A549 (cell line): Measurements from ENCODE around the gene STEAP1. TPM values are rescaled to one million over a fixed set of nuclear protein-coding genes. Genes with fewer than 3 reads are reported as not detected.
"Not testable (repeated sequence)": the region's sequence is repeated elsewhere in the genome, so short reads cannot be mapped to it uniquely, and the experiment has no call there.

Experiments
- ATAC-seq, 2 experiments: fragments of 200-7000 bp in 1 of 2; fragments of >200 bp in 1 of 2; cut with Nextera tagmentation in 1 of 2; cut with Tn5 transposase in 1 of 2; 3 replicates each; pipeline versions ENCODE4 v1.8.0 to v1.9.1; 2018 to 2020; ENCODE audit warnings: mild to moderate bottlenecking in 1 of 2, moderate library complexity in 1 of 2
- CTCF ChIA-PET: fragments of 300-600 bp; sonication (Branson Sonifier 250); formaldehyde crosslinking; extraction: SDS; loops from one replicate; lab custom pipeline; 2021; ENCODE audit warnings: antibody characterized with exemption, inconsistent platforms; lab: Yijun Ruan, JAX
- POLR2A ChIA-PET: fragments of 350-600 bp; formaldehyde crosslinking; extraction: SDS; loops from one replicate; lab custom pipeline; 2021; ENCODE audit warnings: antibody characterized with exemption, inconsistent platforms; lab: Yijun Ruan, JAX
- DNase-seq, 2 experiments: peaks; one replicate each; pipeline versions ENCODE4 v3.0.0 to v3.0.0-alpha.2; 2011 to 2016; ENCODE audit warnings: low read depth in 1 of 2, low spot score in 1 of 2
- FAIRE-seq: peaks from 2 replicates; lab custom pipeline; 2011; peaks lifted over from hg19 to GRCh38; lab: Jason Lieb, UNC
- H3K27ac ChIP-seq, 2 experiments: fragments of >200 bp; sonication (Bioruptor Twin); formaldehyde crosslinking; 3 replicates each; pipeline ENCODE4 v1.5.1; 2016 to 2017
- H3K4me1 ChIP-seq: fragments of >200 bp; sonication (Bioruptor Twin); formaldehyde crosslinking; 3 replicates; pipeline ENCODE4 v1.6.1; 2016
- H3K4me2 ChIP-seq: fragments of >200 bp; sonication (Bioruptor Twin); formaldehyde crosslinking; 3 replicates; pipeline ENCODE4 v1.6.1; 2016
- H3K4me3 ChIP-seq: fragments of >200 bp; sonication (Bioruptor Twin); formaldehyde crosslinking; 3 replicates; pipeline ENCODE4 v1.5.1; 2016
- H3K9me3 ChIP-seq: fragments of >200 bp; sonication (Bioruptor Twin); formaldehyde crosslinking; 3 replicates; pipeline ENCODE4 v1.6.1; 2016
- CTCF ChIP-seq: fragments of >200 bp; sonication (Bioruptor Twin); formaldehyde crosslinking; IDR thresholded peaks from 3 replicates; pipeline ENCODE4 v1.5.1; 2016
- ELK1 ChIP-seq: fragments of 150-350 bp; IDR thresholded peaks from 2 replicates; pipeline ENCODE4 v1.6.1; 2014; ENCODE audit warnings: low read depth, mild to moderate bottlenecking, low read length
- HOXB13 ChIP-seq: fragments of 250-450 bp; sonication (Bioruptor Pico); IDR thresholded peaks from 2 replicates; pipeline ENCODE4 v1.5.0; 2020; ENCODE audit warnings: low read depth, mild to moderate bottlenecking, moderate library complexity
- HOXB5 ChIP-seq: fragments of 250-450 bp; sonication (Bioruptor Pico); IDR thresholded peaks from 2 replicates; pipeline ENCODE4 v1.5.0; 2020; ENCODE audit warnings: mild to moderate bottlenecking, moderate library complexity
- JUNB ChIP-seq: fragments of >200 bp; sonication (Bioruptor Twin); formaldehyde crosslinking; IDR thresholded peaks from 2 replicates; pipeline ENCODE4 v1.6.1; 2016
- MAFK ChIP-seq: fragments of 450-650 bp; IDR thresholded peaks from 2 replicates; pipeline ENCODE4 v1.6.1; 2014; ENCODE audit not compliant: partially characterized antibody
- MYC ChIP-seq: IDR thresholded peaks from 2 replicates; pipeline ENCODE4 v1.6.1; 2012; ENCODE audit warnings: mild to moderate bottlenecking, inconsistent platforms, low read length, improper control_type of control experiment, borderline replicate concordance
- NFE2L2 ChIP-seq: fragments of 150-350 bp; conservative IDR thresholded peaks from 2 replicates; pipeline ENCODE4 v1.6.1; 2014; ENCODE audit warnings: low read length
- NR3C1 ChIP-seq: fragments of >200 bp; sonication (Bioruptor Twin); formaldehyde crosslinking; IDR thresholded peaks from 3 replicates; pipeline ENCODE4 v1.6.1; 2017
- PHF8 ChIP-seq: fragments of 200-600 bp; sonication (generic); IDR thresholded peaks from 2 replicates; pipeline ENCODE4 v1.6.1; 2016; ENCODE audit warnings: low read depth, mild to moderate bottlenecking, antibody characterized with exemption, moderate library complexity, borderline replicate concordance
- RAD21 ChIP-seq, 2 experiments: fragments of >200 bp in 1 of 2; sonication (Bioruptor Twin) in 1 of 2; formaldehyde crosslinking in 1 of 2; IDR thresholded peaks in 1 of 2; conservative IDR thresholded peaks in 1 of 2; 2 replicates in 1 of 2; 3 replicates in 1 of 2; pipeline ENCODE4 v1.6.1; 2012 to 2018; ENCODE audit warnings: inconsistent platforms in 1 of 2
- RCOR1 ChIP-seq: fragments of 150-350 bp; IDR thresholded peaks from 2 replicates; pipeline ENCODE4 v1.6.1; 2014; ENCODE audit warnings: antibody characterized with exemption, low read length, low read depth
- REST ChIP-seq: fragments of 200-600 bp; sonication (generic); IDR thresholded peaks from 2 replicates; pipeline ENCODE4 v1.6.1; 2016; ENCODE audit warnings: antibody characterized with exemption, mild to moderate bottlenecking, moderate library complexity
- SMC3 ChIP-seq: fragments of >200 bp; sonication (Bioruptor Twin); formaldehyde crosslinking; IDR thresholded peaks from 3 replicates; pipeline ENCODE4 v1.6.1; 2018; ENCODE audit warnings: inconsistent platforms
- SREBF2 ChIP-seq: fragments of 450-650 bp; IDR thresholded peaks from 2 replicates; pipeline ENCODE4 v1.6.1; 2014; ENCODE audit warnings: mild to moderate bottlenecking, moderate library complexity
- TP53 ChIP-seq: fragments of 250-450 bp; sonication (Bioruptor Pico); IDR thresholded peaks from 2 replicates; pipeline ENCODE4 v1.5.0; 2021; ENCODE audit warnings: mild to moderate bottlenecking, moderate library complexity
- ZFP36 ChIP-seq: fragments of 450-650 bp; IDR thresholded peaks from 2 replicates; pipeline ENCODE4 v1.6.1; 2014; ENCODE audit warnings: borderline replicate concordance; ENCODE audit not compliant: partially characterized antibody
- WGBS: methylation state at CpG from one replicate; pipeline ENCODE4 v1.1.6; 2017; ENCODE audit errors: missing lambda C conversion rate; 5-methylcytosine and 5-hydroxymethylcytosine counted together
- polyA plus RNA-seq, 4 experiments: library from polyadenylated mRNA; depleted of rRNA in 3 of 4; stranded (reverse); fragments of >200 nt; fragmentation: RNase III in 1 of 4; extraction: RNeasy Plus Mini Kit Qiagen cat#74134 plus additional on column Dnase treatment in 1 of 4; gene quantifications; 2 replicates in 3 of 4; 3 replicates in 1 of 4; pipeline ENCODE4 v1.2.3, GENCODE V29; 2011 to 2017

STEAP1 gene
- polyA plus RNA-seq, 2 of the 4 experiments (the other 2 are of a cell fraction), result 15.7 to 81.3 TPM

GRCh38 chr7:90149428-90149827, 4.8 kb upstream of the STEAP1 start:
- H3K4me2 ChIP-seq, H3K4me1 ChIP-seq, FAIRE-seq, H3K9me3 ChIP-seq, H3K4me3 ChIP-seq, POLR2A ChIA-PET, H3K27ac ChIP-seq: not testable (repeated sequence)
- peak in 1 of 2 experiments; percentile 41; a peak in 2 of 6 replicates for ATAC-seq
- TF ChIP-seq CTCF, result peak; percentile 48
- TF ChIP-seq RAD21 (conservative IDR thresholded peaks at IDR 0.05 in 1 of 2, IDR thresholded peaks at IDR 0.05 in 1 of 2), result peak; percentile 44 to 53; a peak in 3 of 5 replicates
- 0 out of 3 replicates have a peak, but pooled peaks have one; percentile 22 for TF ChIP-seq SMC3
- peak in 1 of 2 experiments; percentile 18 for DNase-seq
- CTCF ChIA-PET, result interaction anchor here (0.6 kb wide), 1 partner anchor 1906 kb away, joined by 3 read pairs; no protein-coding TSS in a partner anchor

- H3K4me1 ChIP-seq, H3K4me2 ChIP-seq, FAIRE-seq, H3K27ac ChIP-seq, DNase-seq, H3K4me3 ChIP-seq, ATAC-seq, H3K9me3 ChIP-seq, POLR2A ChIA-PET: not testable (repeated sequence)
- CTCF ChIA-PET, result interaction anchor here (0.8 to 4.9 kb wide), 9 partner anchors 43 to 277 kb away, joined by 3 to 38 read pairs (median 5); partner anchors contain the start of gene STEAP2
- WGBS, result 33% methylated on average over 3 of the region's 3 CpGs
- peak; percentile 92 for TF ChIP-seq MAFK
Observed at GRCh38 chr7:90151884-90152283, 2.4 kb upstream of the STEAP1 start.

GRCh38 chr7:90152642-90153253, 1.5 kb upstream of the STEAP1 start:
- ATAC-seq, H3K4me1 ChIP-seq, POLR2A ChIA-PET, H3K4me2 ChIP-seq, H3K27ac ChIP-seq, H3K4me3 ChIP-seq, FAIRE-seq, H3K9me3 ChIP-seq: not testable (repeated sequence)
- CTCF ChIA-PET, result interaction anchor here (0.7 to 4.9 kb wide), 20 partner anchors 14 to 277 kb away, joined by 3 to 38 read pairs (median 5); partner anchors contain the start of genes GTPBP10 and STEAP2
- TF ChIP-seq CTCF (peak; percentile 80), SMC3 (peak; percentile 84), RAD21 (conservative IDR thresholded peaks at IDR 0.05 in 1 of 2, IDR thresholded peaks at IDR 0.05 in 1 of 2) (peak; percentile 80 to 85)
- peak in 1 of 2 experiments; percentile 65 for DNase-seq
- 29% methylated on average over 9 of the region's 9 CpGs for WGBS

- H3K4me1 ChIP-seq, result peaks cover 5% of the 10 kb centered on the region; the same call in 1 of the 3 replicates
- ChIA-PET POLR2A (interaction anchor here (1.3 kb wide), 2 partner anchors 25 to 56 kb away, joined by 5 to 20 read pairs; partner anchors contain the start of gene STEAP2), CTCF (interaction anchor here (0.9 to 4.9 kb wide), 11 partner anchors 15 to 255 kb away, joined by 3 to 38 read pairs (median 6); partner anchors contain the start of gene STEAP2)
- H3K27ac ChIP-seq, result peak overlapping the region; percentile 79 to 94; a peak in 3 of 6 replicates
- H3K9me3 ChIP-seq, result no peaks in the 10 kb centered on the region
- no peak for DNase-seq
- H3K4me2 ChIP-seq, result peak overlapping the region; percentile 84
- WGBS, result 44% methylated on average over 4 of the region's 4 CpGs
- H3K4me3 ChIP-seq, result peak overlapping the region; percentile 53
- no peak for FAIRE-seq
- ATAC-seq, result no peak
- TF ChIP-seq TP53 (CRISPR knock-in tag) (no peak), PHF8 (no peak), NFE2L2 (no peak), SMC3 (no peak), RAD21 (conservative IDR thresholded peaks at IDR 0.05 in 1 of 2, IDR thresholded peaks at IDR 0.05 in 1 of 2) (no peak), MYC (no peak), SREBF2 (no peak), RCOR1 (no peak), ZFP36 (no peak), JUNB (no peak), MAFK (no peak), NR3C1 (no peak), REST (no peak), HOXB5 (CRISPR knock-in tag) (no peak), HOXB13 (CRISPR knock-in tag) (no peak), ELK1 (no peak)
Observed at GRCh38 chr7:90155206-90155605, 937 bp downstream of the STEAP1 start.
